K562 (cell line): Measurements from ENCODE around the gene CCDC148. TPM values are rescaled to one million over a fixed set of nuclear protein-coding genes. Genes with fewer than 3 reads are reported as not detected.

ENCODE experiments used
- ATAC-seq: fragments of 200-7000 bp; cut with Tn5 transposase; 3 replicates; pipeline ENCODE4 v1.9.1; 2020; ENCODE audit warnings: moderate library complexity
- BruUV-seq: library from RNA; stranded (reverse); fragments of 400-500 nt; replicated peaks from 2 replicates; lab custom pipeline; 2021; lab: Mats Ljungman, UMichigan
- CTCF ChIA-PET: fragments of 300-600 bp; formaldehyde crosslinking; extraction: SDS; loops from one replicate; lab custom pipeline; 2021; ENCODE audit warnings: low intra/inter-chr PET ratio; lab: Yijun Ruan, JAX
- POLR2A ChIA-PET: fragments of 300-600, 350-650 bp; sonication (Branson Sonifier 250); formaldehyde crosslinking; extraction: SDS; loops from one replicate; lab custom pipeline; 2021; ENCODE audit warnings: antibody characterized with exemption, inconsistent platforms; lab: Yijun Ruan, JAX
- DNase-seq, 4 experiments: peaks; one replicate each; pipeline versions ENCODE4 v3.0.0 to v3.0.0-alpha.2; 2011 to 2018; ENCODE audit warnings: low spot score in 3 of 4, mixed read lengths in 3 of 4; ENCODE audit errors: extremely low read depth in 1 of 4
- FAIRE-seq: peaks from 2 replicates; lab custom pipeline; 2011; peaks lifted over from hg19 to GRCh38; lab: Jason Lieb, UNC
- H2AFZ ChIP-seq: 2 replicates; pipeline ENCODE4 v1.6.0; 2011; ENCODE audit warnings: low read depth, low read length, control low read depth, inconsistent platforms
- H3K27ac ChIP-seq: fragments of 200-600 bp; 3 replicates; pipeline ENCODE4 v1.8.0; 2011; ENCODE audit warnings: low read depth, mild to moderate bottlenecking, control low read depth, inconsistent platforms, low read length, moderate library complexity, mixed read lengths; ENCODE audit errors: extremely low read depth
- H3K27me3 ChIP-seq, 2 experiments: fragments of 300-600 bp in 1 of 2; 2 replicates in 1 of 2; 3 replicates in 1 of 2; pipeline versions ENCODE4 v1.6.0 to v1.8.0; 2011; ENCODE audit warnings: inconsistent platforms in 2 of 2, low read length in 2 of 2, mild to moderate bottlenecking in 1 of 2, mixed read lengths in 1 of 2, moderate library complexity in 1 of 2; ENCODE audit not compliant: control insufficient read depth in 2 of 2, insufficient read depth in 2 of 2
- H3K36me3 ChIP-seq: fragments of 300-600 bp; 3 replicates; pipeline ENCODE4 v1.8.0; 2011; ENCODE audit warnings: mild to moderate bottlenecking, low read length, inconsistent platforms; ENCODE audit not compliant: control insufficient read depth, insufficient read depth
- H3K4me1 ChIP-seq, 2 experiments: fragments of 200-600 bp in 1 of 2; replicated peaks in 1 of 2; 2 replicates in 1 of 2; 3 replicates in 1 of 2; pipeline versions ENCODE4 v1.5.1 to v1.8.0; 2011; ENCODE audit warnings: inconsistent platforms in 2 of 2, low read length in 2 of 2, mild to moderate bottlenecking in 1 of 2, mixed read lengths in 1 of 2, moderate library complexity in 1 of 2; ENCODE audit not compliant: control insufficient read depth in 2 of 2, insufficient read depth in 2 of 2
- H3K4me2 ChIP-seq: 2 replicates; pipeline ENCODE4 v1.6.1; 2011; ENCODE audit warnings: low read length, control low read depth, inconsistent platforms, mixed read lengths; ENCODE audit not compliant: insufficient read depth
- H3K4me3 ChIP-seq: fragments of 200-600 bp; sonication (generic), shearing (Covaris generic); 2 replicates; pipeline ENCODE4 v1.5.1; 2016; ENCODE audit warnings: control low read depth, inconsistent platforms
- H3K79me2 ChIP-seq: fragments of 200-600 bp; 3 replicates; pipeline ENCODE4 v1.8.0; 2011; ENCODE audit warnings: low read length, inconsistent platforms; ENCODE audit not compliant: control insufficient read depth, insufficient read depth
- H3K9ac ChIP-seq, 2 experiments: 2 replicates each; pipeline versions ENCODE4 v1.6.0 to v1.6.1; 2011; ENCODE audit warnings: low read depth in 2 of 2, low read length in 2 of 2, control low read depth in 1 of 2, inconsistent platforms in 1 of 2, mild to moderate bottlenecking in 1 of 2, mixed read lengths in 1 of 2; ENCODE audit not compliant: insufficient read depth in 1 of 2
- H3K9me1 ChIP-seq: one replicate; pipeline ENCODE4 v1.6.0; 2011; ENCODE audit warnings: inconsistent platforms, mild to moderate bottlenecking, low read length, moderate library complexity; ENCODE audit not compliant: control insufficient read depth, insufficient read depth
- H3K9me3 ChIP-seq: replicated peaks from 2 replicates; pipeline ENCODE4 v1.5.1; 2011; ENCODE audit warnings: low read depth, low read length, inconsistent platforms; ENCODE audit not compliant: control insufficient read depth, insufficient read depth
- H4K20me1 ChIP-seq: replicated peaks from 2 replicates; pipeline ENCODE4 v1.6.1; 2011; ENCODE audit warnings: low read length, inconsistent platforms, mixed read lengths; ENCODE audit not compliant: control insufficient read depth, insufficient read depth
- CSDE1 ChIP-seq, 2 experiments: fragments of 450-650 bp; IDR thresholded peaks; 2 replicates each; pipeline ENCODE4 v1.6.1; 2016; ENCODE audit warnings: mild to moderate bottlenecking in 1 of 2
- DACH1 ChIP-seq: fragments of 450-650 bp; IDR thresholded peaks from 2 replicates; pipeline ENCODE4 v1.6.1; 2018; ENCODE audit not compliant: partially characterized antibody
- HMG20A ChIP-seq: fragments of 450-650 bp; formaldehyde crosslinking; conservative IDR thresholded peaks from 2 replicates; pipeline ENCODE4 v1.4.0; 2020; ENCODE audit warnings: mild to moderate bottlenecking, mixed read lengths
- MCM3 ChIP-seq: fragments of 450-650 bp; IDR thresholded peaks from 2 replicates; pipeline ENCODE4 v1.6.1; 2016
- MCM7 ChIP-seq, 2 experiments: fragments of 450-650 bp; IDR thresholded peaks; 2 replicates each; pipeline ENCODE4 v1.6.1; 2016 to 2018
- MXI1 ChIP-seq: IDR thresholded peaks from 2 replicates; pipeline ENCODE4 v1.6.1; 2011; ENCODE audit warnings: low read depth, mild to moderate bottlenecking, improper control_type of control experiment, low read length
- RBFOX2 ChIP-seq: fragments of 200-400 bp; formaldehyde crosslinking; IDR thresholded peaks from 2 replicates; pipeline ENCODE4 v1.6.1; 2017; ENCODE audit warnings: low read depth, mild to moderate bottlenecking, low read length, moderate library complexity
- SRSF3 ChIP-seq: fragments of 200-400 bp; formaldehyde crosslinking; IDR thresholded peaks from 2 replicates; pipeline ENCODE4 v1.6.1; 2016; ENCODE audit warnings: mild to moderate bottlenecking, low read length, moderate library complexity; ENCODE audit not compliant: insufficient read depth
- TGIF2 ChIP-seq: sonication (generic); formaldehyde crosslinking; IDR thresholded peaks from 2 replicates; pipeline ENCODE4 v1.8.1; 2022; ENCODE audit warnings: mild to moderate bottlenecking, missing genetic modification reagents, moderate library complexity
- ZBTB2 ChIP-seq: fragments of 450-650 bp; IDR thresholded peaks from 2 replicates; pipeline ENCODE4 v1.6.1; 2016; ENCODE audit warnings: antibody characterized with exemption
- ZNF140 ChIP-seq: fragments of 250-450 bp; sonication (Bioruptor Pico); IDR thresholded peaks from 2 replicates; pipeline ENCODE4 v1.8.0; 2021; ENCODE audit warnings: moderate library complexity, mild to moderate bottlenecking, inconsistent platforms
- ZNF3 ChIP-seq: fragments of 250-450 bp; sonication (Bioruptor Pico); IDR thresholded peaks from 2 replicates; pipeline ENCODE4 v1.5.0; 2021; ENCODE audit warnings: mild to moderate bottlenecking, moderate library complexity
- WGBS: fragments of 100-300 bp; shearing (Covaris generic); methylation state at CpG from one replicate; pipeline ENCODE4 v1.1.6; 2016; ENCODE audit warnings: low coverage, mixed read lengths; ENCODE audit not compliant: insufficient coverage; ENCODE audit errors: missing lambda C conversion rate; 5-methylcytosine and 5-hydroxymethylcytosine counted together
- in situ Hi-C: fragments of 300-500 bp; cut with MboI; formaldehyde crosslinking; loops from 4 replicates; pipeline ENCODE4 v1.15.0; 2018; ENCODE audit warnings: inconsistent platforms, mixed read lengths
- intact Hi-C: fragments of 100-400 bp; cut with micrococcal nuclease; formaldehyde crosslinking; loops from 2 replicates; pipeline ENCODE4 v1.14.2; 2022
- polyA plus RNA-seq, 8 experiments: library from polyadenylated mRNA; depleted of rRNA in 4 of 8; stranded (reverse) in 5 of 8; unstranded in 3 of 8; fragments of >200 nt; fragmentation: Nextera tagmentation in 2 of 8; fragmentation: Illumina TruSeq in 1 of 8; extraction: Ambion mirVana in 2 of 8; extraction: Trizol in 1 of 8; gene quantifications; 2 replicates each; pipeline versions ENCODE4 v1.2.1 to v1.2.3, GENCODE V29; 2011 to 2014; ENCODE audit warnings: inconsistent platforms in 1 of 8, missing spikeins in 1 of 8
- total RNA-seq, 7 experiments: library from RNA; depleted of rRNA in 6 of 7; stranded (reverse); fragments of >200 nt in 6 of 7; fragmentation: Illumina TruSeq in 2 of 7; extraction: Trizol in 2 of 7; gene quantifications; 2 replicates each; pipeline versions ENCODE4 v1.2.1 to v1.2.3, GENCODE V29; 2011 to 2021; ENCODE audit warnings: low replicate concordance in 1 of 7

CCDC148 gene
- total and polyA plus RNA-seq, 9 of the 15 experiments (the other 6 are each of a cell fraction or from before 2014, with no cell fraction given) = 0.10 to 1.4 (median 0.65) TPM

DNA sequence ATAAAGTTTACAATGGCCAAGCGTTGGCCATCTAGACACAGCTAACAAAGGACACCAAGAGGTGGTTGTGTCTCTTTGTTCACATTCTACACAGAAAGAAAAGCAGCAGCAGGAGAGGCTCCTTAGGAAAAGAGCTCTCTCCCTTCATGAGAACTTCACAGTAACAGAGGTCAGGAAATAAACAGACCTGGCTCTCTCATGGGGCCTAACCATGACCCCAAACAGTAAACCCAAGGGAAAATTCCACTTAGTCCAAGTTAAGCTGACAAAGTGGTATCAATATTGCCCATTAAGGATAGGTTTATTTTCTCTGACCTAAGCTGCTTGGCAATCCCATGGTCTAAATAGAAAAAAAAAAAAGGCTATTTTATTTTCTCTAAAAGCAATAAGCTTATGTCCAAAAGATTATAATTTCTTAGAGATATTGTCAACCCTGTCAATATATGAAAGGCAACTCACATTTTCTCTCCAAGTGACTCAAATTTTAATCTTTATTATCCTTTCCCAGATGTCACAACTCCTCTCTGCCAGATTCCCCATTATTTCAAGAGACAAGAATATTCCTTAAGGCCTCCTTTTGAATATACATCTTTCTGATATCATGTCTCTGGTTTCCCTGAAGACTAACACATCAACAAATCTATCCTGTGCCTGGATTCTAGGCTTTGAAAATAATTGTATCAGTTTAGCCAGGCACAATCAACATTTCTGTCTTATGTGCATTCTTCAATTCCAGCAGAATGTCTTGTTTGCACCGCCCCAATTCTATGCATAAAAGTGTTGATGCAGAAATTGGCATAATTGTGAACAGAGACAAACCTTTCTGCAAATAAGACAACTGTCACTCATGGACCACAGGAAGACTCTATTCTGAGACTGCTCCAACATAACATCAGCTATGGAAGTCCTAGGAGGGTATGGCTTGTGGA is 263.8 kb downstream of the CCDC148 start:
- H2AFZ ChIP-seq = no peak overlapping the region
- in situ Hi-C loops (no loop called here), intact Hi-C loops (no loop called here)
- ChIA-PET POLR2A (interaction anchor here (1.8 kb wide), 1 partner anchor 13 kb away, joined by 5 read pairs; no protein-coding TSS in a partner anchor), CTCF (no interaction called here)
- H3K9ac ChIP-seq = no peak overlapping the region
- H3K4me3 ChIP-seq = no peak overlapping the region
- H3K4me2 ChIP-seq = no peak overlapping the region
- DNase-seq (no peak), FAIRE-seq (no peak), ATAC-seq (no peak)
- H3K79me2 ChIP-seq = no peaks in the 10 kb centered on the region
- H3K27ac ChIP-seq = no peak overlapping the region
- no peaks in the 10 kb centered on the region for H3K27me3 ChIP-seq
- H3K9me3 ChIP-seq = no peaks in the 10 kb centered on the region
- BruUV-seq = no TSS peak
- H4K20me1 ChIP-seq = no peaks in the 10 kb centered on the region
- WGBS = 48% methylated on average over 2 of the region's 2 CpGs
- H3K9me1 ChIP-seq = no peaks in the 10 kb centered on the region
- H3K4me1 ChIP-seq = no peaks in the 10 kb centered on the region; a peak in 1 of 5 replicates
- no peak for TF ChIP-seq ZNF3 (CRISPR knock-in tag)
- no peak for TF ChIP-seq ZNF140 (CRISPR knock-in tag)
- no peak for TF ChIP-seq CSDE1 (IDR thresholded peaks at IDR 0.05)
- no peak for TF ChIP-seq TGIF2 (CRISPR knock-in tag)
- TF ChIP-seq HMG20A (CRISPR knock-in tag) = no peak
- no peak for TF ChIP-seq MCM3
- TF ChIP-seq DACH1 = no peak
- TF ChIP-seq MXI1 = no peak
- TF ChIP-seq RBFOX2 = no peak
- TF ChIP-seq ZBTB2 = no peak
- TF ChIP-seq SRSF3 = no peak
- TF ChIP-seq MCM7 (IDR thresholded peaks at IDR 0.05) = no peak
- H3K36me3 ChIP-seq = no peaks in the 10 kb centered on the region
